ENCODE measurements around the gene APOM.

DNA sequence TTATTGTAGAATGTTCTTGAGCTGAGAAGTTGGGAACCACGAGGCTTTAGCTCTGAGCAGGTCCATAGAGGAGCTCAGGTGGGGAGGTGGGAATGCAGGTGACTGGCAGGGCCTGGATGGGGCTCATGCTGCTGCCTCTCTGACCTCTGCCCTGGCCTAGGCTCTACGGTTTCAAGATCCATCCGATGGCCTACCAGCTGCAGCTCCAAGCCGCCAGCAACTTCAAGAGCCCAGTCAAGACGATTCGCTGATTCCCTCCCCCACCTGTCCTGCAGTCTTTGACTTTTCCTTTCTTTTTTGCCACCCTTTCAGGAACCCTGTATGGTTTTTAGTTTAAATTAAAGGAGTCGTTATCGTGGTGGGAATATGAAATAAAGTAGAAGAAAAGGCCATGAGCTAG, 14.0 kb downstream of the APOM start, which contains the start of gene LY6G5B:
- TF ChIP-seq, protein P1, sequence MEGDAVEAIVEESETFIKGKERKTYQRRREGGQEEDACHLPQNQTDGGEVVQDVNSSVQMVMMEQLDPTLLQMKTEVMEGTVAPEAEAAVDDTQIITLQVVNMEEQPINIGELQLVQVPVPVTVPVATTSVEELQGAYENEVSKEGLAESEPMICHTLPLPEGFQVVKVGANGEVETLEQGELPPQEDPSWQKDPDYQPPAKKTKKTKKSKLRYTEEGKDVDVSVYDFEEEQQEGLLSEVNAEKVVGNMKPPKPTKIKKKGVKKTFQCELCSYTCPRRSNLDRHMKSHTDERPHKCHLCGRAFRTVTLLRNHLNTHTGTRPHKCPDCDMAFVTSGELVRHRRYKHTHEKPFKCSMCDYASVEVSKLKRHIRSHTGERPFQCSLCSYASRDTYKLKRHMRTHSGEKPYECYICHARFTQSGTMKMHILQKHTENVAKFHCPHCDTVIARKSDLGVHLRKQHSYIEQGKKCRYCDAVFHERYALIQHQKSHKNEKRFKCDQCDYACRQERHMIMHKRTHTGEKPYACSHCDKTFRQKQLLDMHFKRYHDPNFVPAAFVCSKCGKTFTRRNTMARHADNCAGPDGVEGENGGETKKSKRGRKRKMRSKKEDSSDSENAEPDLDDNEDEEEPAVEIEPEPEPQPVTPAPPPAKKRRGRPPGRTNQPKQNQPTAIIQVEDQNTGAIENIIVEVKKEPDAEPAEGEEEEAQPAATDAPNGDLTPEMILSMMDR (IDR thresholded peaks at IDR 0.05) = no peak
- no peak for TF ChIP-seq POLR2A (IDR thresholded peaks at IDR 0.05)

All from testis (tissue), 2 donors.